ENCODE data around the gene CTLA4. TPM values are rescaled to one million over a fixed set of nuclear protein-coding genes. Genes with fewer than 3 reads are reported as not detected.

Gene CTLA4
- total and polyA plus RNA-seq, 3 donors from 2014 or later: 0.87 to 2.7 (median 1.2) TPM

- intact Hi-C loops (cut with DNase I; ENCODE audit: low total_unique reads): no loop called here
- Histone ChIP-seq H3K9me3 (no peaks in the 10 kb centered on the region), H3K27ac (no peak overlapping the region), H3K4me3 (no peak overlapping the region), H3K4me1 (no peaks in the 10 kb centered on the region), H3K36me3 (ENCODE audit: low read depth, missing control alignments) (no peaks in the 10 kb centered on the region), H3K27me3 (no peaks in the 10 kb centered on the region)
- no peak for TF ChIP-seq POLR2A (IDR thresholded peaks at IDR 0.05)
- peak; percentile 54 to 72 (median 70) for TF ChIP-seq CTCF (IDR thresholded peaks at IDR 0.05)
- WGBS, 2 donors: 23 to 30% methylated on average over 8 of the region's 8 CpGs
- peak; percentile 31 for DNase-seq
Observed at GRCh38 chr2:203909261-203909967, 41.8 kb downstream of the CTLA4 start.

- intact Hi-C loops (cut with DNase I; ENCODE audit: low total_unique reads): no loop called here
- no peaks in the 10 kb centered on the region for H3K36me3 ChIP-seq (ENCODE audit: low read depth, missing control alignments)
- no peak for DNase-seq
- 32 to 35% methylated on average over 5 of the region's 5 CpGs for WGBS, 2 donors
- no peaks in the 10 kb centered on the region for H3K27me3 ChIP-seq
- no peaks in the 10 kb centered on the region for H3K9me3 ChIP-seq
- no peak for TF ChIP-seq CTCF (IDR thresholded peaks at IDR 0.05)
- no peak for TF ChIP-seq POLR2A (IDR thresholded peaks at IDR 0.05)
- H3K4me3 ChIP-seq: no peak overlapping the region
- peaks cover 4% of the 10 kb centered on the region for H3K4me1 ChIP-seq
- no peak overlapping the region for H3K27ac ChIP-seq
Observed at GRCh38 chr2:203909974-203910373, 42.4 kb downstream of the CTLA4 start.

- no peaks in the 10 kb centered on the region for H3K27me3 ChIP-seq
- H3K36me3 ChIP-seq (ENCODE audit: low read depth, missing control alignments): no peaks in the 10 kb centered on the region
- peaks cover 12% of the 10 kb centered on the region for H3K4me1 ChIP-seq
- no peak overlapping the region for H3K27ac ChIP-seq
- intact Hi-C loops (cut with DNase I; ENCODE audit: low total_unique reads): no loop called here
- H3K4me3 ChIP-seq: no peak overlapping the region
- TF ChIP-seq POLR2A (IDR thresholded peaks at IDR 0.05): no peak
- TF ChIP-seq CTCF (IDR thresholded peaks at IDR 0.05): no peak
- peak; percentile 50 for DNase-seq
- H3K9me3 ChIP-seq: no peaks in the 10 kb centered on the region
- 68 to 78% methylated on average over 8 of the region's 8 CpGs for WGBS, 2 donors
Observed at GRCh38 chr2:203913947-203914346, 46.4 kb downstream of the CTLA4 start.

GRCh38 chr2:203914546-203915182 lies 47.1 kb downstream of the CTLA4 start:
- Histone ChIP-seq H3K27me3 (no peaks in the 10 kb centered on the region), H3K4me3 (no peak overlapping the region), H3K27ac (no peak overlapping the region), H3K4me1 (peaks cover 12% of the 10 kb centered on the region), H3K9me3 (no peaks in the 10 kb centered on the region), H3K36me3 (ENCODE audit: low read depth, missing control alignments) (no peaks in the 10 kb centered on the region)
- TF ChIP-seq POLR2A (IDR thresholded peaks at IDR 0.05) (no peak), CTCF (IDR thresholded peaks at IDR 0.05) (no peak)
- intact Hi-C loops (cut with DNase I; ENCODE audit: low total_unique reads): no loop called here
- DNase-seq: no peak
- WGBS, 2 donors: 29 to 32% methylated on average over 8 of the region's 8 CpGs
